Superior temporal gyrus (tissue), 1 donor: ENCODE data around the gene NEU3.
A peak's percentile ranks its signal among the peaks of the same experiment; 100 is the strongest.
"Not testable (repeated sequence)": the region's sequence is repeated elsewhere in the genome, so short reads cannot be mapped to it uniquely, and the experiment has no call there.

Source experiments
- DNase-seq: peaks from one replicate; pipeline ENCODE4 v3.0.0-alpha.2; 2016; ENCODE audit errors: extremely low spot score

Gene NEU3

GRCh38 chr11:75029836-75030631, 41.3 kb downstream of the NEU3 start:
- no peak for DNase-seq

GRCh38 chr11:75031224-75031753, 42.6 kb downstream of the NEU3 start:
- DNase-seq, result no peak

- DNase-seq, result peak; percentile 81
These were observed 43.2 kb downstream of the NEU3 start for GRCh38 chr11:75031771-75032549.

GRCh38 chr11:75032550-75032935, 43.8 kb downstream of the NEU3 start:
- DNase-seq, result no peak

GRCh38 chr11:75033916-75034315, 45.2 kb downstream of the NEU3 start:
- DNase-seq, result no peak

GRCh38 chr11:75035256-75035655, 46.5 kb downstream of the NEU3 start:
- DNase-seq, result no peak

GRCh38 chr11:75035911-75036565, 47.3 kb downstream of the NEU3 start:
- no peak for DNase-seq

GRCh38 chr11:75040167-75040770, 51.5 kb downstream of the NEU3 start:
- DNase-seq, result no peak

GRCh38 chr11:75041263-75041662, 52.5 kb downstream of the NEU3 start:
- no peak for DNase-seq

- not testable (repeated sequence) for DNase-seq
These were observed 53.1 kb downstream of the NEU3 start for GRCh38 chr11:75041821-75042220.

- DNase-seq, result not testable (repeated sequence)
These were observed 55.8 kb downstream of the NEU3 start for GRCh38 chr11:75044381-75045170.

GRCh38 chr11:75046668-75047067, 57.9 kb downstream of the NEU3 start:
- DNase-seq, result not testable (repeated sequence)

- no peak for DNase-seq
These were observed 58.5 kb downstream of the NEU3 start for GRCh38 chr11:75047191-75047590.

GRCh38 chr11:75049501-75050266, 61.0 kb downstream of the NEU3 start:
- DNase-seq, result not testable (repeated sequence)

- no peak for DNase-seq
These were observed 61.8 kb downstream of the NEU3 start for GRCh38 chr11:75050516-75050915.

- DNase-seq, result no peak
These were observed 62.3 kb downstream of the NEU3 start for GRCh38 chr11:75051043-75051442.

GRCh38 chr11:75052457-75052856, 63.7 kb downstream of the NEU3 start:
- DNase-seq, result no peak

- DNase-seq, result no peak
These were observed 66.8 kb downstream of the NEU3 start for GRCh38 chr11:75055511-75055910.

GRCh38 chr11:75056814-75057213, 68.1 kb downstream of the NEU3 start:
- no peak for DNase-seq

- DNase-seq, result no peak
These were observed 70.6 kb downstream of the NEU3 start for GRCh38 chr11:75059299-75059698.
